Keratinocyte (primary cell): ENCODE data around the gene NDUFA3.

Source experiments
- CTCF ChIP-seq, 3 experiments: IDR thresholded peaks in 1 of 3; conservative IDR thresholded peaks in 1 of 3; optimal IDR thresholded peaks in 1 of 3; 2 replicates in 2 of 3; 3 replicates in 1 of 3; pipeline versions ENCODE3 to v1.5.1; 2011; ENCODE audit warnings: low read length in 3 of 3, mild to moderate bottlenecking in 3 of 3, moderate library complexity in 2 of 3, control low read depth in 1 of 3, inconsistent platforms in 1 of 3; ENCODE audit not compliant: insufficient read depth in 2 of 3; ENCODE audit errors: extremely low read depth in 1 of 3
- EZH2 ChIP-seq: IDR thresholded peaks from one replicate; pipeline ENCODE4 v1.6.1; 2012; ENCODE audit warnings: inconsistent platforms, mild to moderate bottlenecking, low read length, moderate library complexity

- no peak for TF ChIP-seq CTCF (optimal IDR thresholded peaks at IDR 0.05 in 1 of 3, IDR thresholded peaks at IDR 0.05 in 1 of 3, conservative IDR thresholded peaks at IDR 0.05 in 1 of 3; ENCODE audit: extremely low read depth in 1 of 3, insufficient read depth in 2 of 3, low read length in 3 of 3)
- TF ChIP-seq EZH2 = no peak
Observed at GRCh38 chr19:54153731-54154326, 51.2 kb downstream of the NDUFA3 start.
